ENCODE data around the gene NUP85. TPM values are rescaled to one million over a fixed set of nuclear protein-coding genes. Genes with fewer than 3 reads are reported as not detected.

Gene NUP85
- total and polyA plus RNA-seq, 2 of the 4 experiments (the other 2 are of a cell fraction), result 29.4 to 54.4 TPM

- intact Hi-C loops (cut with micrococcal nuclease), result no loop called here
- POLR2A ChIA-PET (ENCODE audit: unreplicated experiment), result no interaction called here
- no peak for TF ChIP-seq SMC3 (IDR thresholded peaks at IDR 0.05; ENCODE audit: low read depth, low read length)
- TF ChIP-seq POLR2A (IDR thresholded peaks at IDR 0.05; ENCODE audit: low read depth, low read length), result peak; percentile 58; the same call in 1 of the 2 replicates
- no peak for TF ChIP-seq RCOR1 (IDR thresholded peaks at IDR 0.05; ENCODE audit: insufficient replicate concordance, low read length)
- 0 out of 2 replicates have a peak, but pooled peaks have one; percentile 14 for TF ChIP-seq MXI1 (IDR thresholded peaks at IDR 0.05; ENCODE audit: borderline replicate concordance, low read depth, low read length)
- TF ChIP-seq RFX5 (IDR thresholded peaks at IDR 0.05; ENCODE audit: low read depth, low read length), result peak; percentile 38; the same call in 1 of the 2 replicates
- peak; percentile 95 for TF ChIP-seq MAZ (IDR thresholded peaks at IDR 0.05; ENCODE audit: borderline replicate concordance, low read depth, low read length)
- peak; percentile 73 for TF ChIP-seq CEBPB (IDR thresholded peaks at IDR 0.05; ENCODE audit: low read depth, low read length)
- no peak for TF ChIP-seq MAFK (IDR thresholded peaks at IDR 0.05; ENCODE audit: low read depth, low read length)
- no peak for TF ChIP-seq CHD1 (IDR thresholded peaks at IDR 0.05; ENCODE audit: low read depth, low read length)
- no peak for TF ChIP-seq FOS (IDR thresholded peaks at IDR 0.05; ENCODE audit: low read depth, low read length)
- peak; percentile 33; the same call in 1 of the 2 replicates for TF ChIP-seq CTCF (conservative IDR thresholded peaks at IDR 0.05; ENCODE audit: low read depth, low read length)
- no peak for TF ChIP-seq ELK1 (IDR thresholded peaks at IDR 0.05; ENCODE audit: borderline replicate concordance, low read depth, low read length)
- TF ChIP-seq USF2 (IDR thresholded peaks at IDR 0.05; ENCODE audit: low read depth, low read length), result 0 out of 2 replicates have a peak, but pooled peaks have one; percentile 29
These were observed 22.7 kb upstream of the NUP85 start, which contains the start of gene SUMO2 for GRCh38 chr17:75182569-75183436. TSS of gene SUMO2 (minus strand) at chr17:75182959. CDS start at chr17:75182834, 125 bp downstream.

More at GRCh38 chr17:75182569-75183436, 22.7 kb upstream of the NUP85 start, which contains the start of gene SUMO2:
- Histone ChIP-seq H3K9me1 (ENCODE audit: insufficient read depth, low read length) (peaks cover 8% of the 10 kb centered on the region; the same call in 1 of the 2 replicates), H4K5ac (ENCODE audit: low read depth, low read length) (peak within 1 kb of the TSS; percentile 100), H3K79me1 (ENCODE audit: low read depth in 1 of 2, low read length in 2 of 2) (peaks cover 3 to 29% of the 10 kb centered on the region in 2 experiments; a peak in 3 of 4 replicates), H3K23ac (ENCODE audit: low read depth, low read length) (peak within 1 kb of the TSS; percentile 99), H3K56ac (ENCODE audit: extremely low read depth, insufficient read depth, low read length) (peak within 1 kb of the TSS; percentile 76), H3K4me3 (ENCODE audit: insufficient read depth, low read depth, low read length) (peak within 1 kb of the TSS; percentile 98), H3K27me3 (ENCODE audit: control insufficient read depth, insufficient read depth, low read length) (no peaks in the 10 kb centered on the region), H3K14ac (replicated peaks; ENCODE audit: low read depth, low read length) (peak within 1 kb of the TSS; percentile 99), H2AFZ (replicated peaks; ENCODE audit: low read length, poor library complexity) (peak within 1 kb of the TSS; percentile 95), H3K9me3 (ENCODE audit: control insufficient read depth, insufficient read depth, low read length) (no peaks in the 10 kb centered on the region), H2BK120ac (ENCODE audit: low read depth, low read length) (peak within 1 kb of the TSS; percentile 71), H3K4me2 (ENCODE audit: low read depth, low read length) (peak within 1 kb of the TSS; percentile 98), H3K4me1 (ENCODE audit: control insufficient read depth, insufficient read depth, low read length) (no peaks in the 10 kb centered on the region), H3K18ac (ENCODE audit: low read depth, low read length) (peak within 1 kb of the TSS; percentile 88), H3K4ac (ENCODE audit: low read depth, low read length) (peak within 1 kb of the TSS; percentile 99), H4K91ac (ENCODE audit: insufficient read depth, low read depth, low read length) (peak within 1 kb of the TSS; percentile 98), H4K8ac (ENCODE audit: low read depth in 2 of 2, low read length in 2 of 2) (peak within 1 kb of the TSS; percentile 95 to 100), H2BK5ac (ENCODE audit: low read depth, low read length, poor library complexity, severe bottlenecking) (peak within 1 kb of the TSS; percentile 96), H2BK20ac (ENCODE audit: low read depth, low read length) (no peak within 1 kb of the TSS; the same call in 1 of the 2 replicates), H2BK15ac (ENCODE audit: low read depth, low read length) (peak within 1 kb of the TSS; percentile 43; the same call in 1 of the 3 replicates), H3K27ac (ENCODE audit: insufficient read depth, low read length) (peak within 1 kb of the TSS; percentile 87), H3K36me3 (ENCODE audit: control insufficient read depth, insufficient read depth, low read length) (peaks cover 18% of the 10 kb centered on the region), H4K20me1 (ENCODE audit: insufficient read depth, low read length) (peaks cover 38% of the 10 kb centered on the region), H2AK5ac (ENCODE audit: low read depth, low read length) (peak within 1 kb of the TSS; percentile 90), H3K9ac (ENCODE audit: low read depth, low read length) (peak within 1 kb of the TSS; percentile 91), H2AK9ac (replicated peaks; ENCODE audit: low read depth, low read length, poor library complexity) (peak within 1 kb of the TSS; percentile 100)
- CTCF ChIA-PET, result no interaction called here
- DNase-seq (peak; percentile 94), ATAC-seq (ENCODE audit: low read depth) (peak; percentile 90)
- dilution Hi-C loops (cut with HindIII; ENCODE audit: low sequenced_read_pairs, unreplicated experiment) (no loop called here), in situ Hi-C loops (cut with MboI; ENCODE audit: low sequenced_read_pairs) (no loop called here)
- 2% methylated on average over 45 of the region's 92 CpGs; no CpG with 5 or more reads in 1 of the 2 experiments for WGBS, 2 experiments (ENCODE audit: extremely low coverage in 2 of 2, insufficient read length in 1 of 2)
- BruUV-seq (replicated peaks), result no TSS peak
